Chondrocyte (in vitro differentiated cells): ENCODE results near the gene NATD1. TPM values are rescaled to one million over a fixed set of nuclear protein-coding genes. Genes with fewer than 3 reads are reported as not detected.

ENCODE experiments used
- DNase-seq: peaks from one replicate; pipeline ENCODE4 v3.0.0; 2021; ENCODE audit warnings: mixed read lengths, low spot score
- H3K27ac Mint-ChIP-seq: one replicate; pipeline ENCODE4 v1.8.0; 2021; ENCODE audit warnings: mild to moderate bottlenecking, moderate library complexity, mixed read lengths; ENCODE audit not compliant: unreplicated experiment
- H3K27me3 Mint-ChIP-seq: 2 replicates; pipeline ENCODE4 v1.8.0; 2021; ENCODE audit warnings: low read depth, mixed read lengths
- H3K36me3 Mint-ChIP-seq: 2 replicates; pipeline ENCODE4 v1.8.0; 2021; ENCODE audit warnings: low read depth, mixed read lengths
- H3K4me1 Mint-ChIP-seq: 2 replicates; pipeline ENCODE4 v1.8.0; 2021; ENCODE audit warnings: low read depth, mild to moderate bottlenecking, mixed read lengths
- H3K4me3 Mint-ChIP-seq: one replicate; pipeline ENCODE4 v1.8.0; 2021; ENCODE audit warnings: mild to moderate bottlenecking, moderate library complexity, mixed read lengths; ENCODE audit not compliant: unreplicated experiment
- H3K9me3 Mint-ChIP-seq: 2 replicates; pipeline ENCODE4 v1.8.0; 2021; ENCODE audit warnings: low read depth, mixed read lengths
- CTCF ChIP-seq: fragments of 200-600 bp; sonication (generic); IDR thresholded peaks from 2 replicates; pipeline ENCODE4 v1.5.0; 2021; ENCODE audit warnings: antibody characterized with exemption, mild to moderate bottlenecking, moderate library complexity
- total RNA-seq: library from RNA; stranded (reverse); gene quantifications from 3 replicates; pipeline ENCODE4 v1.2.1, GENCODE V29; 2021

Gene NATD1
- total RNA-seq, 1 donor from 2014 or later = 17.2 TPM

GRCh38 chr17:21295036-21295952 is 42.1 kb upstream of the NATD1 start:
- H3K27me3 Mint-ChIP-seq = no peaks in the 10 kb centered on the region
- no peak for DNase-seq
- H3K27ac Mint-ChIP-seq = peak overlapping the region; percentile 11
- peaks cover under 1% of the 10 kb centered on the region for H3K4me1 Mint-ChIP-seq
- TF ChIP-seq CTCF = no peak
- H3K9me3 Mint-ChIP-seq = peaks cover 5% of the 10 kb centered on the region
- H3K4me3 Mint-ChIP-seq = no peak overlapping the region
- H3K36me3 Mint-ChIP-seq = peaks cover 6% of the 10 kb centered on the region

- TF ChIP-seq CTCF = no peak
- peaks cover 1% of the 10 kb centered on the region for H3K36me3 Mint-ChIP-seq
- H3K27ac Mint-ChIP-seq = no peak overlapping the region
- H3K4me3 Mint-ChIP-seq = no peak overlapping the region
- no peak for DNase-seq
- no peaks in the 10 kb centered on the region for H3K27me3 Mint-ChIP-seq
- peaks cover 7% of the 10 kb centered on the region for H3K4me1 Mint-ChIP-seq
- H3K9me3 Mint-ChIP-seq = peaks cover 2% of the 10 kb centered on the region
Observed at GRCh38 chr17:21294321-21295035, 41.3 kb upstream of the NATD1 start.

GRCh38 chr17:21293831-21294210 is 40.6 kb upstream of the NATD1 start:
- Mint-ChIP-seq H3K27ac (no peak overlapping the region), H3K36me3 (peaks cover 1% of the 10 kb centered on the region), H3K27me3 (no peaks in the 10 kb centered on the region), H3K4me1 (peaks cover 9% of the 10 kb centered on the region), H3K4me3 (no peak overlapping the region), H3K9me3 (peaks cover 2% of the 10 kb centered on the region)
- TF ChIP-seq CTCF = no peak
- no peak for DNase-seq

- H3K27me3 Mint-ChIP-seq = no peaks in the 10 kb centered on the region
- peaks cover 1% of the 10 kb centered on the region for H3K36me3 Mint-ChIP-seq
- peaks cover 16% of the 10 kb centered on the region for H3K4me1 Mint-ChIP-seq
- TF ChIP-seq CTCF = no peak
- DNase-seq = no peak
- no peak overlapping the region for H3K27ac Mint-ChIP-seq
- H3K4me3 Mint-ChIP-seq = no peak overlapping the region
- peaks cover 2% of the 10 kb centered on the region for H3K9me3 Mint-ChIP-seq
Observed at GRCh38 chr17:21292867-21293830, 39.9 kb upstream of the NATD1 start.
